SU-DHL-6 (cell line): Measurements from ENCODE around the gene MAD2L1BP.

Source experiments
- EZH2phosphoT487 ChIP-seq: fragments of 200-600 bp; sonication (generic), shearing (Covaris generic); conservative IDR thresholded peaks from 2 replicates; pipeline ENCODE4 v1.6.1; 2018; ENCODE audit warnings: mild to moderate bottlenecking, antibody characterized with exemption, low read length, moderate library complexity, mixed read lengths
- TF ChIP-seq, protein P1 (sequence below): fragments of 200-600 bp; sonication (generic); IDR thresholded peaks from one replicate; pipeline ENCODE4 v1.5.1; 2017; ENCODE audit warnings: antibody characterized with exemption, mild to moderate bottlenecking, low read length, moderate library complexity; ENCODE audit not compliant: insufficient read depth, poor library complexity, severe bottlenecking

DNA sequence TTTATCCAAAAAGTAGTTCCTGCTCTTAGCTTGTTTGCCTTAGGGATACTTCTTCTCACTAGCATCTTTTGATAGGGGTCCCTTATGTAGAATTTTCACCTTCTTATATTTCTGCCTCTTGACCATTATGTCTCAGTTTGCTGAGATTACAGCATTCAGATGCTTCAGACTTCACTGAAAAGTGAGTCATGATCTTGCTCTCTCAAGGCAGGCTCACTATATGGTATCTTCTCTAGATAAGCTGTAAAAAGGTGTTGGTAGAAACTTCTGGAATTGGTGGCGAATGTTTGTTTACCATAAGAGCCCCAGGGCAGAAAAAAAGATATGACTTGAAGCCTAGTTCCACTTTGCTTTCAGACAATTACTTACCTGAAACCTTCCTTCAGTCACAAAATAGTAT is 26.2 kb upstream of the MAD2L1BP start:
- TF ChIP-seq, protein P1, sequence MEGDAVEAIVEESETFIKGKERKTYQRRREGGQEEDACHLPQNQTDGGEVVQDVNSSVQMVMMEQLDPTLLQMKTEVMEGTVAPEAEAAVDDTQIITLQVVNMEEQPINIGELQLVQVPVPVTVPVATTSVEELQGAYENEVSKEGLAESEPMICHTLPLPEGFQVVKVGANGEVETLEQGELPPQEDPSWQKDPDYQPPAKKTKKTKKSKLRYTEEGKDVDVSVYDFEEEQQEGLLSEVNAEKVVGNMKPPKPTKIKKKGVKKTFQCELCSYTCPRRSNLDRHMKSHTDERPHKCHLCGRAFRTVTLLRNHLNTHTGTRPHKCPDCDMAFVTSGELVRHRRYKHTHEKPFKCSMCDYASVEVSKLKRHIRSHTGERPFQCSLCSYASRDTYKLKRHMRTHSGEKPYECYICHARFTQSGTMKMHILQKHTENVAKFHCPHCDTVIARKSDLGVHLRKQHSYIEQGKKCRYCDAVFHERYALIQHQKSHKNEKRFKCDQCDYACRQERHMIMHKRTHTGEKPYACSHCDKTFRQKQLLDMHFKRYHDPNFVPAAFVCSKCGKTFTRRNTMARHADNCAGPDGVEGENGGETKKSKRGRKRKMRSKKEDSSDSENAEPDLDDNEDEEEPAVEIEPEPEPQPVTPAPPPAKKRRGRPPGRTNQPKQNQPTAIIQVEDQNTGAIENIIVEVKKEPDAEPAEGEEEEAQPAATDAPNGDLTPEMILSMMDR = no peak
- no peak for TF ChIP-seq EZH2phosphoT487
